K562 (cell line): ENCODE results near the gene ATAD3C. TPM values are rescaled to one million over a fixed set of nuclear protein-coding genes. Genes with fewer than 3 reads are reported as not detected.

ENCODE experiments used
- CBX5 ChIP-seq: IDR thresholded peaks from 2 replicates; pipeline ENCODE4 v1.6.1; 2014; ENCODE audit warnings: low read depth, borderline replicate concordance
- CREBBP ChIP-seq: IDR thresholded peaks from one replicate; pipeline ENCODE4 v1.6.1; 2012; ENCODE audit warnings: low read depth, mild to moderate bottlenecking, control low read depth, inconsistent platforms, low read length
- DACH1 ChIP-seq: fragments of 450-650 bp; IDR thresholded peaks from 2 replicates; pipeline ENCODE4 v1.6.1; 2018; ENCODE audit not compliant: partially characterized antibody
- FOXK2 ChIP-seq, 2 experiments: fragments of 450-650 bp; IDR thresholded peaks in 1 of 2; conservative IDR thresholded peaks in 1 of 2; 2 replicates each; pipeline ENCODE4 v1.6.1; 2016; ENCODE audit warnings: low read depth in 2 of 2, mild to moderate bottlenecking in 1 of 2
- GATAD2B ChIP-seq: fragments of 450-650 bp; IDR thresholded peaks from 2 replicates; pipeline ENCODE4 v1.6.1; 2017; ENCODE audit warnings: mild to moderate bottlenecking, borderline replicate concordance
- NFYB ChIP-seq: IDR thresholded peaks from 2 replicates; pipeline ENCODE4 v1.6.1; 2011; ENCODE audit warnings: mild to moderate bottlenecking, moderate library complexity; ENCODE audit not compliant: insufficient read length; ENCODE audit errors: extremely low read depth
- NR2C1 ChIP-seq, 2 experiments: fragments of 450-650 bp; IDR thresholded peaks; 2 replicates each; pipeline ENCODE4 v1.6.1; 2017; ENCODE audit warnings: mild to moderate bottlenecking in 2 of 2, antibody characterized with exemption in 1 of 2, inconsistent platforms in 1 of 2, missing compliant biosample characterization in 1 of 2, missing genetic modification characterization in 1 of 2
- RB1 ChIP-seq: fragments of 450-650 bp; IDR thresholded peaks from 2 replicates; pipeline ENCODE4 v1.6.1; 2017; ENCODE audit warnings: low read depth, mild to moderate bottlenecking
- RBM25 ChIP-seq: fragments of 200-400 bp; formaldehyde crosslinking; IDR thresholded peaks from 2 replicates; pipeline ENCODE4 v1.6.1; 2018; ENCODE audit warnings: low read length, low read depth, moderate library complexity; ENCODE audit not compliant: severe bottlenecking
- SPI1 ChIP-seq: IDR thresholded peaks from 2 replicates; pipeline ENCODE4 v1.6.1; 2011; ENCODE audit warnings: low read depth, low read length, control low read depth, borderline replicate concordance
- TAF9B ChIP-seq: fragments of 450-650 bp; IDR thresholded peaks from 2 replicates; pipeline ENCODE4 v1.6.1; 2018; ENCODE audit warnings: mild to moderate bottlenecking; ENCODE audit not compliant: partially characterized antibody
- TBP ChIP-seq: optimal IDR thresholded peaks from 2 replicates; pipeline ENCODE3; 2011; ENCODE audit warnings: low read depth, low read length, improper control_type of control experiment
- TRIM28 ChIP-seq: fragments of 450-650 bp; IDR thresholded peaks from 2 replicates; pipeline ENCODE4 v1.6.1; 2017
- ZBTB17 ChIP-seq: fragments of 450-650 bp; formaldehyde crosslinking; IDR thresholded peaks from 2 replicates; pipeline ENCODE4 v1.4.0; 2020; ENCODE audit warnings: mild to moderate bottlenecking
- ZNF134 ChIP-seq: fragments of 250-450 bp; sonication (Bioruptor Pico); conservative IDR thresholded peaks from 2 replicates; pipeline ENCODE4 v1.4.0; 2020
- ZNF324 ChIP-seq: fragments of 250-450 bp; sonication (Bioruptor Pico); IDR thresholded peaks from 2 replicates; pipeline ENCODE4 v1.4.0; 2020; ENCODE audit warnings: mild to moderate bottlenecking
- polyA plus RNA-seq, 8 experiments: library from polyadenylated mRNA; depleted of rRNA in 4 of 8; stranded (reverse) in 5 of 8; unstranded in 3 of 8; fragments of >200 nt; fragmentation: Nextera tagmentation in 2 of 8; fragmentation: Illumina TruSeq in 1 of 8; extraction: Ambion mirVana in 2 of 8; extraction: Trizol in 1 of 8; gene quantifications; 2 replicates each; pipeline versions ENCODE4 v1.2.1 to v1.2.3, GENCODE V29; 2011 to 2014; ENCODE audit warnings: inconsistent platforms in 1 of 8, missing spikeins in 1 of 8
- total RNA-seq, 7 experiments: library from RNA; depleted of rRNA in 6 of 7; stranded (reverse); fragments of >200 nt in 6 of 7; fragmentation: Illumina TruSeq in 2 of 7; extraction: Trizol in 2 of 7; gene quantifications; 2 replicates each; pipeline versions ENCODE4 v1.2.1 to v1.2.3, GENCODE V29; 2011 to 2021; ENCODE audit warnings: low replicate concordance in 1 of 7
- TF ChIP-seq, protein P1 (sequence below), 2 experiments: fragments of 450-650 bp; IDR thresholded peaks; 2 replicates each; pipeline ENCODE4 v1.6.1; 2016; ENCODE audit warnings: mild to moderate bottlenecking in 2 of 2, borderline replicate concordance in 1 of 2, low read depth in 1 of 2, moderate library complexity in 1 of 2
- TF ChIP-seq, protein P2 (sequence below), 2 experiments: fragments of 250-450 bp in 1 of 2; fragments of 450-650 bp in 1 of 2; sonication (Bioruptor Pico) in 1 of 2; IDR thresholded peaks; 2 replicates each; pipeline versions ENCODE4 v1.6.1 to v1.8.0; 2016 to 2021; ENCODE audit warnings: mild to moderate bottlenecking in 2 of 2, moderate library complexity in 2 of 2, missing compliant biosample characterization in 1 of 2, missing genetic modification characterization in 1 of 2
- TF ChIP-seq, protein P3 (sequence below): fragments of 450-650 bp; formaldehyde crosslinking; conservative IDR thresholded peaks from 2 replicates; pipeline ENCODE4 v1.4.0; 2022; ENCODE audit warnings: mild to moderate bottlenecking, missing genetic modification characterization

The ATAD3C gene
- total and polyA plus RNA-seq, 9 of the 15 experiments (the other 6 are each of a cell fraction or from before 2014, with no cell fraction given) = 0.03 to 0.18 TPM; not detected in 7

DNA sequence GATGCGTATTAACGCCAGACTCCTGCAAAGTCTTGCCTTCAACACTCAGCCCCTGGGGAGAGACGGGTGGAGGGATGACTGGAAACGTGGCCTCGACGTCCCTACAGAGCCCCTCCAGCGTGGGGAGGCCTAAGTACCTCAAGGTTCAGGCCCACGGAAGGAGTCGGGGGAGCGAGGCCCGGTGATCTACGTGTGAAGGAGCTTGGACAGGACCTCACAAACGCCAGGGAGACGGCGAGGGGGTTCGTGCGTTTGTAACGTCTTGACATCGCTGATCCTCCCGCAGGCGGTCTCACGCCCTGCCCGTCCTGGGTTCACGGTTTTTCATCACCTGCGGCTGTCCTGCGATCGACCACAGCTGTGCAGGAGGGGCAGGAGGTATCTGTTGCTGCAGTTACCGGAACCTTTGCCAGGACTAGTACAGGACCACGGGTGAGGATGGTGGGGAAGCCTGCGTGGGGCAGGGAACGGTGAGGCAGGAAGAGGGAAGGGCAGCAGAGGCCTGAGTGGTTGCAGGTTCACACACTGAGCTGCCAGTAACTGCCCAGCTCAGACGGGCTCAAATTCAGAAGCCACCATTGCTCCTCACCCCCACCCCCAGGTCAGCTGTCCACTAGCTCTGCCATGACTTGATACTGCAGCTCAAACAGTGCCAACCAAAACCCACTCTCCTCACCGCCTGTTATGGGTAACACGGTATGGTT, 49.5 kb upstream of the ATAD3C start (continued):
- TF ChIP-seq, protein P1, sequence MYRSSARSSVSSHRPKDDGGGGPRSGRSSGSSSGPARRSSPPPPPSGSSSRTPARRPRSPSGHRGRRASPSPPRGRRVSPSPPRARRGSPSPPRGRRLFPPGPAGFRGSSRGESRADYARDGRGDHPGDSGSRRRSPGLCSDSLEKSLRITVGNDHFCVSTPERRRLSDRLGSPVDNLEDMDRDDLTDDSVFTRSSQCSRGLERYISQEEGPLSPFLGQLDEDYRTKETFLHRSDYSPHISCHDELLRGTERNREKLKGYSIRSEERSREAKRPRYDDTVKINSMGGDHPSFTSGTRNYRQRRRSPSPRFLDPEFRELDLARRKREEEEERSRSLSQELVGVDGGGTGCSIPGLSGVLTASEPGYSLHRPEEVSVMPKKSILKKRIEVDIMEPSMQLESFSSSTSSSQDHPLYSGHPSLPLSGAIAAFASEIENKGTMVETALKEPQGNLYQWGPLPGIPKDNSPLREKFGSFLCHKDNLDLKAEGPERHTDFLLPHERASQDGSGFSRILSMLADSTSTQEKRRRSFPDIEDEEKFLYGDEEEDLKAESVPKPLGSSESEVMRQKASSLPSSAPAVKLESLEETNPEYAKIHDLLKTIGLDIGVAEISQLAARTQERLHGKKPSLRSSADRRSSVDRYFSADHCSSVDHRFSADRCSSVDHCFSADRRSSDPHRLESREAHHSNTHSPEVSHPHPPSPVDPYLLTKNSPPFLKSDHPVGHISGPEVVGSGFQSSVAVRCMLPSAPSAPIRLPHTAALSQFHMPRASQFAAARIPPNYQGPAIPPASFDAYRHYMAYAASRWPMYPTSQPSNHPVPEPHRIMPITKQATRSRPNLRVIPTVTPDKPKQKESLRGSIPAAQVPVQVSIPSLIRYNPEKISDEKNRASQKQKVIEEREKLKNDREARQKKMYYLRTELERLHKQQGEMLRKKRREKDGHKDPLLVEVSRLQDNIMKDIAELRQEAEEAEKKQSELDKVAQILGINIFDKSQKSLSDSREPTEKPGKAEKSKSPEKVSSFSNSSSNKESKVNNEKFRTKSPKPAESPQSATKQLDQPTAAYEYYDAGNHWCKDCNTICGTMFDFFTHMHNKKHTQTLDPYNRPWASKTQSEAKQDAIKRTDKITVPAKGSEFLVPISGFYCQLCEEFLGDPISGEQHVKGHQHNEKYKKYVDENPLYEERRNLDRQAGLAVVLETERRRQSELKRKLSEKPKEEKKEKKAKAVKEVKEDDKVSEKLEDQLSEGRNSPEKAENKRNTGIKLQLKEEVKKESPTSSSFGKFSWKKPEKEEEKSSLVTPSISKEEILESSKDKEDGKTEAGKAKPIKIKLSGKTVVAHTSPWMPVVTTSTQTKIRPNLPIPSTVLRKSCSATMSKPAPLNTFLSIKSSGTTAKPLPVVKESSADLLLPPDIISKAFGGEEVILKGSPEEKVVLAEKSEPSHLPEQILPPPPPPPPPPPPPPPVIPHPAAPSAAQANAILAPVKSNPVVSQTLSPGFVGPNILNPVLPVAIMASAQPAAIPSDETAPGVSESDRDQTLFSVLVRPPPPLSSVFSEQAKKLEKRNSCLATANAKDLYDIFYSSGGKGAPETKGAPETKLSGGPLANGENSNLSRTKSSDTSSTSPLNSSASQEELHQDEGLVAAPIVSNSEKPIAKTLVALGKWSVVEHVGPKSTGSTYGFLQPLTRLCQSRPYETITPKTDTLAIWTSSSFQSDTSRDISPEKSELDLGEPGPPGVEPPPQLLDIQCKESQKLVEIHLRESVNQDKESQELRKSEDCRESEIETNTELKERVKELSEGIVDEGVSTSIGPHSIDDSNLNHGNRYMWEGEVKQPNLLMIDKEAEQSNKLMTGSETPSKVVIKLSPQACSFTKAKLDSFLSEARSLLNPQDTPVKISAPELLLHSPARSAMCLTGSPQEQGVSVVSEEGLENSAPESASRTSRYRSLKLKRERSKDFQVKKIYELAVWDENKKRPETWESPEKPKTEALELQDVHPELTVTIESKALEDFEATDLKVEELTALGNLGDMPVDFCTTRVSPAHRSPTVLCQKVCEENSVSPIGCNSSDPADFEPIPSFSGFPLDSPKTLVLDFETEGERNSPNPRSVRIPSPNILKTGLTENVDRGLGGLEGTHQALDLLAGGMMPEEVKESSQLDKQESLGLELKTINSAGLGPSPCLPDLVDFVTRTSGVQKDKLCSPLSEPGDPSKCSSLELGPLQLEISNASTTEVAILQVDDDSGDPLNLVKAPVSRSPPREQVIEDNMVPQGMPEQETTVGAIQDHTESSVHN (IDR thresholded peaks at IDR 0.05; ENCODE audit: borderline replicate concordance in 1 of 2, low read depth in 1 of 2) = no peak
- TF ChIP-seq ZBTB17 (CRISPR knock-in tag) = no peak
- 0 out of 2 replicates have a peak, but pooled peaks have one; percentile 25 for TF ChIP-seq RB1
- no peak for TF ChIP-seq RBM25
- TF ChIP-seq CREBBP = no peak
- no peak for TF ChIP-seq SPI1
- TF ChIP-seq NFYB = no peak
- no peak for TF ChIP-seq TBP
- no peak for TF ChIP-seq CBX5
- no peak for TF ChIP-seq TAF9B
- TF ChIP-seq ZNF134 (CRISPR knock-in tag) = no peak
- no peak for TF ChIP-seq ZNF324 (CRISPR knock-in tag)
- TF ChIP-seq, protein P2, sequence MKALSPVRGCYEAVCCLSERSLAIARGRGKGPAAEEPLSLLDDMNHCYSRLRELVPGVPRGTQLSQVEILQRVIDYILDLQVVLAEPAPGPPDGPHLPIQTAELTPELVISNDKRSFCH (CRISPR knock-in tag; IDR thresholded peaks at IDR 0.05) = no peak
- TF ChIP-seq, protein P2 (tag; IDR thresholded peaks at IDR 0.05) = no peak
- TF ChIP-seq DACH1 = no peak
- no peak for TF ChIP-seq NR2C1 (IDR thresholded peaks at IDR 0.05)
- TF ChIP-seq NR2C1 (tag; IDR thresholded peaks at IDR 0.05) = no peak
- TF ChIP-seq FOXK2 (conservative IDR thresholded peaks at IDR 0.05 in 1 of 2, IDR thresholded peaks at IDR 0.05 in 1 of 2; ENCODE audit: low read depth in 2 of 2) = no peak
- no peak for TF ChIP-seq GATAD2B
- TF ChIP-seq TRIM28 = no peak
- TF ChIP-seq, protein P3, sequence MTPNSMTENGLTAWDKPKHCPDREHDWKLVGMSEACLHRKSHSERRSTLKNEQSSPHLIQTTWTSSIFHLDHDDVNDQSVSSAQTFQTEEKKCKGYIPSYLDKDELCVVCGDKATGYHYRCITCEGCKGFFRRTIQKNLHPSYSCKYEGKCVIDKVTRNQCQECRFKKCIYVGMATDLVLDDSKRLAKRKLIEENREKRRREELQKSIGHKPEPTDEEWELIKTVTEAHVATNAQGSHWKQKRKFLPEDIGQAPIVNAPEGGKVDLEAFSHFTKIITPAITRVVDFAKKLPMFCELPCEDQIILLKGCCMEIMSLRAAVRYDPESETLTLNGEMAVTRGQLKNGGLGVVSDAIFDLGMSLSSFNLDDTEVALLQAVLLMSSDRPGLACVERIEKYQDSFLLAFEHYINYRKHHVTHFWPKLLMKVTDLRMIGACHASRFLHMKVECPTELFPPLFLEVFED (CRISPR knock-in tag) = peak; percentile 12; the same call in 1 of the 2 replicates
